Suprapubic skin (tissue), 3 donors: ENCODE data around the gene MED12L.

ENCODE experiments used
- POLR2A ChIP-seq, 2 donors: fragments of 450-650 bp; IDR thresholded peaks; one replicate each; pipeline ENCODE4 v1.6.1; 2017; ENCODE audit warnings: antibody characterized with exemption in 2 of 2, mild to moderate bottlenecking in 2 of 2, moderate library complexity in 2 of 2
- TF ChIP-seq, protein P1 (sequence below), 2 donors: fragments of 200-600 bp in 1 of 2; fragments of 450-650 bp in 1 of 2; sonication (generic) in 1 of 2; IDR thresholded peaks; one replicate each; pipeline ENCODE4 v1.5.1; 2016 to 2019; ENCODE audit warnings: antibody characterized with exemption in 2 of 2, mild to moderate bottlenecking in 1 of 2, moderate library complexity in 1 of 2

DNA sequence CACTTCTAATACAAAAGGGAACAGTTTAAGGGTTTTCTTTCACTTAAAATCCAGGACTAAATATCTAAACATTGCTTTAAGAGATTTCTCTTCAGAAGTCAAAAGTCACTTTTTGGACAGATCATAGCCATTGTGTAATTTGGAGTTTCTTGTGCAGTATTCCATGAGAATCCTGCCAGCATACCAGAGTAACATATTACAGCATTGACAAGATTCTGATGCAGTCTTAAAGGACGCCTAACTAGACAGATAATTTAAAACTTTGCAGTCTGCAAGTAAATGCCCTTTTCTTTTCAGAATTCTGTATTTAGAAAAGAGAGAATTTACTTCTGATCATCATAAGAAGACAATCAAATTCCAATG is 392.9 kb downstream of the MED12L start:
- TF ChIP-seq POLR2A (IDR thresholded peaks at IDR 0.05) = no peak
- TF ChIP-seq, protein P1, sequence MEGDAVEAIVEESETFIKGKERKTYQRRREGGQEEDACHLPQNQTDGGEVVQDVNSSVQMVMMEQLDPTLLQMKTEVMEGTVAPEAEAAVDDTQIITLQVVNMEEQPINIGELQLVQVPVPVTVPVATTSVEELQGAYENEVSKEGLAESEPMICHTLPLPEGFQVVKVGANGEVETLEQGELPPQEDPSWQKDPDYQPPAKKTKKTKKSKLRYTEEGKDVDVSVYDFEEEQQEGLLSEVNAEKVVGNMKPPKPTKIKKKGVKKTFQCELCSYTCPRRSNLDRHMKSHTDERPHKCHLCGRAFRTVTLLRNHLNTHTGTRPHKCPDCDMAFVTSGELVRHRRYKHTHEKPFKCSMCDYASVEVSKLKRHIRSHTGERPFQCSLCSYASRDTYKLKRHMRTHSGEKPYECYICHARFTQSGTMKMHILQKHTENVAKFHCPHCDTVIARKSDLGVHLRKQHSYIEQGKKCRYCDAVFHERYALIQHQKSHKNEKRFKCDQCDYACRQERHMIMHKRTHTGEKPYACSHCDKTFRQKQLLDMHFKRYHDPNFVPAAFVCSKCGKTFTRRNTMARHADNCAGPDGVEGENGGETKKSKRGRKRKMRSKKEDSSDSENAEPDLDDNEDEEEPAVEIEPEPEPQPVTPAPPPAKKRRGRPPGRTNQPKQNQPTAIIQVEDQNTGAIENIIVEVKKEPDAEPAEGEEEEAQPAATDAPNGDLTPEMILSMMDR (IDR thresholded peaks at IDR 0.05) = no peak
